Psoas muscle (tissue), 8 donors: Measurements from ENCODE around the gene PCDH9. TPM values are rescaled to one million over a fixed set of nuclear protein-coding genes. Genes with fewer than 3 reads are reported as not detected.

Source experiments
- ATAC-seq, 4 donors: fragments of 200-7000 bp; cut with Tn5 transposase; one replicate each; pipeline ENCODE4 v1.9.1; 2020; ENCODE audit warnings: moderate library complexity in 3 of 4, mild to moderate bottlenecking in 2 of 4
- DNase-seq, 2 donors: peaks; one replicate each; pipeline ENCODE4 v3.0.0-alpha.2; 2020
- H3K27ac ChIP-seq: fragments of 200-600 bp; one replicate; pipeline ENCODE4 v1.8.0; 2022
- H3K27me3 ChIP-seq, 3 donors: fragments of 200-600 bp in 1 of 3; one replicate each; pipeline versions ENCODE4 v1.6.1 to v1.8.0; 2013 to 2022; ENCODE audit warnings: low read length in 2 of 3, mild to moderate bottlenecking in 2 of 3, moderate library complexity in 1 of 3; ENCODE audit not compliant: insufficient read depth in 3 of 3
- H3K36me3 ChIP-seq, 2 donors: fragments of 200-600 bp in 1 of 2; one replicate each; pipeline versions ENCODE4 v1.6.1 to v1.8.0; 2013 to 2022; ENCODE audit warnings: low read depth in 1 of 2, mild to moderate bottlenecking in 1 of 2, moderate library complexity in 1 of 2; ENCODE audit not compliant: insufficient read depth in 1 of 2
- H3K4me1 ChIP-seq: fragments of 200-600 bp; one replicate; pipeline ENCODE4 v1.8.0; 2022
- H3K4me3 ChIP-seq: fragments of 200-600 bp; one replicate; pipeline ENCODE4 v1.8.0; 2022; ENCODE audit warnings: mild to moderate bottlenecking
- H3K9me3 ChIP-seq: fragments of 200-600 bp; one replicate; pipeline ENCODE4 v1.8.0; 2022
- WGBS, 3 donors: extraction: QIAGEN DNeasy Blood & Tissue Kit; methylation state at CpG; one replicate each; pipeline versions ENCODE4 v1.1.6 to v1.1.7; 2013; 5-methylcytosine and 5-hydroxymethylcytosine counted together
- intact Hi-C, 2 donors: fragments of 100-400 bp; cut with DNase I; formaldehyde crosslinking; loops; one replicate each; pipeline versions ENCODE4 v1.11.0 to v1.14.2; 2022
- polyA plus RNA-seq, 3 donors: library from polyadenylated mRNA; stranded (reverse); fragments of 200-250 nt; gene quantifications; one replicate each; pipeline ENCODE4 v1.2.3, GENCODE V29; 2013
- total RNA-seq, 4 donors: library from RNA; stranded (reverse); fragmentation: NEBNext Ultra II Directional in 2 of 4; extraction: Animal tissue kit (Norgen Biotek cat#: 25700) in 2 of 4; gene quantifications; one replicate each; pipeline versions ENCODE4 v1.2.1 to v1.2.4, GENCODE V29; 2021 to 2023
- TF ChIP-seq, protein P1 (sequence below): fragments of 200-600 bp; IDR thresholded peaks from one replicate; pipeline ENCODE4 v1.8.0; 2022; ENCODE audit warnings: antibody characterized with exemption
- donor health status: healthy with polysubstance abuse.
- donor health status: DM: no; HTN: no; CAD: no; lungs with moderate emphysema.
- donor health status: Bipolar disorder and iron deficiency.
- donor health status: healthy.
- donor health status: DM: yes; HTN: yes; CAD: no.
- donor health status: DM: no; HTN: no; CAD: no.
- donor health status: DM: no; HTN: no; CAD: no.
- donor health status: DM: yes; HTN: yes; CAD: no.

PCDH9 gene
- total and polyA plus RNA-seq, 7 donors = 0.27 to 4.9 (median 2.1) TPM

DNA sequence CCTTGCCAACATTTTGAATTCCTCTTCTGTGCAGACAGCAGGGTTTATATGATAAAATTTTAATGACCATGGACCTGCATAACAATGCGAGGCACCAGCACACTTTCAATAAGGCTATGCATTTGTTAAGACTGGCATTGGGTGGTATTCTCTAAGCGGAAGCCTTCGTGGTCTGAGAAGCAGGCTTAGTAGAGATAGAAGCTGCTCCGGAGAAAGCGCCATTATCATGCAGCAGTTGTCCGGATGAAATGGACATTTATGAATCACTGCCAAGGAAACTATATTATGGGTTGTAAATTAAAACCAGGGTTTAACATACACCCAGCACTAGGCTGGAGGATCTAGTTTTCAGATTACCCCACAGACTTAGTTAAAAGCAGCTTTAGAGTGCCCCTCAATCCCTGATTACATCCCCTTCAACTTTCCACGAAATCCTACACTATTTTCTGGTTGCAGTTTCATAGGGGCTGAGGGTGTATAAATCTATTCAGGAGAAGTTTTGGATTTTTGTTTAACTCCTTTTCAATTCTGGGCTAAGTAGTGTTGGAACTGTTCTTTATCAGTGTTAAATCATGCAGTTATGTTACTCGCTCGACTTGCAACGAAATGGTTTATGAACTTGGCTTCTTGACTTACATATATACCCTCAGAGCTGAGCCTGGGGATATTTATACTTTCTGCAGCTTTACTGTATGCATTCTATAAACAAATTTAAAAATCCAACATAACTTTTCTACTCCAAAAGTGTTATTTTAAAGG, 193.3 kb downstream of the PCDH9 start:
- TF ChIP-seq, protein P1, sequence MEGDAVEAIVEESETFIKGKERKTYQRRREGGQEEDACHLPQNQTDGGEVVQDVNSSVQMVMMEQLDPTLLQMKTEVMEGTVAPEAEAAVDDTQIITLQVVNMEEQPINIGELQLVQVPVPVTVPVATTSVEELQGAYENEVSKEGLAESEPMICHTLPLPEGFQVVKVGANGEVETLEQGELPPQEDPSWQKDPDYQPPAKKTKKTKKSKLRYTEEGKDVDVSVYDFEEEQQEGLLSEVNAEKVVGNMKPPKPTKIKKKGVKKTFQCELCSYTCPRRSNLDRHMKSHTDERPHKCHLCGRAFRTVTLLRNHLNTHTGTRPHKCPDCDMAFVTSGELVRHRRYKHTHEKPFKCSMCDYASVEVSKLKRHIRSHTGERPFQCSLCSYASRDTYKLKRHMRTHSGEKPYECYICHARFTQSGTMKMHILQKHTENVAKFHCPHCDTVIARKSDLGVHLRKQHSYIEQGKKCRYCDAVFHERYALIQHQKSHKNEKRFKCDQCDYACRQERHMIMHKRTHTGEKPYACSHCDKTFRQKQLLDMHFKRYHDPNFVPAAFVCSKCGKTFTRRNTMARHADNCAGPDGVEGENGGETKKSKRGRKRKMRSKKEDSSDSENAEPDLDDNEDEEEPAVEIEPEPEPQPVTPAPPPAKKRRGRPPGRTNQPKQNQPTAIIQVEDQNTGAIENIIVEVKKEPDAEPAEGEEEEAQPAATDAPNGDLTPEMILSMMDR = no peak
- ATAC-seq (no peak), DNase-seq (no peak)
- H3K4me1 ChIP-seq = no peaks in the 10 kb centered on the region
- H3K27me3 ChIP-seq = no peaks in the 10 kb centered on the region
- intact Hi-C loops = no loop called here
- no peak overlapping the region for H3K4me3 ChIP-seq
- WGBS, 3 donors = 47 to 53% (median 47%) methylated on average over 10 of the region's 10 CpGs
- H3K27ac ChIP-seq = no peak overlapping the region
- no peaks in the 10 kb centered on the region for H3K36me3 ChIP-seq
- H3K9me3 ChIP-seq = no peaks in the 10 kb centered on the region

DNA sequence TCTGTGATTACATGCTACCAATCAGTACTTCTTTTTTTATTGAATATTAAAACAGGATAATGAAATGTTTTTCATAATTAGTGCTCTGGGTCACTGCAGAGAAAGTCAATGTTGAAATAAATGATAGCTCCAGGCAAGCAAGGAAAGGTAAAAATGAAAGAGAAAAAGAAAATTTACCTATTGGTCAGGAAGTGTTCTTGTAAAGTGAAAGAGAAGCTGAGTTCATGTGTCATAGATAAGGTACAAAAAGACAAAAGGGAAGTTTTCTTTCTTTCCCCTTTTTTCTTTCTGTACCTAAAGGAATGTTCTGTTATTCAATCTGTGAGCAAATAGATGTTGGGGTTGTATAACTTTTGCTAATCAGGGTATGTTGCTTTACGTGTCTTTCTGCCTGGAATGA, 197.0 kb downstream of the PCDH9 start:
- no peak overlapping the region for H3K27ac ChIP-seq
- H3K27me3 ChIP-seq = no peaks in the 10 kb centered on the region
- H3K9me3 ChIP-seq = no peaks in the 10 kb centered on the region
- ATAC-seq (no peak), DNase-seq (no peak)
- no peaks in the 10 kb centered on the region for H3K4me1 ChIP-seq
- WGBS, 3 donors = 82 to 86% (median 86%) methylated on average over 1 of the region's 1 CpG
- H3K4me3 ChIP-seq = no peak overlapping the region
- intact Hi-C loops = no loop called here
- TF ChIP-seq, protein P1 = no peak
- H3K36me3 ChIP-seq = no peaks in the 10 kb centered on the region

DNA sequence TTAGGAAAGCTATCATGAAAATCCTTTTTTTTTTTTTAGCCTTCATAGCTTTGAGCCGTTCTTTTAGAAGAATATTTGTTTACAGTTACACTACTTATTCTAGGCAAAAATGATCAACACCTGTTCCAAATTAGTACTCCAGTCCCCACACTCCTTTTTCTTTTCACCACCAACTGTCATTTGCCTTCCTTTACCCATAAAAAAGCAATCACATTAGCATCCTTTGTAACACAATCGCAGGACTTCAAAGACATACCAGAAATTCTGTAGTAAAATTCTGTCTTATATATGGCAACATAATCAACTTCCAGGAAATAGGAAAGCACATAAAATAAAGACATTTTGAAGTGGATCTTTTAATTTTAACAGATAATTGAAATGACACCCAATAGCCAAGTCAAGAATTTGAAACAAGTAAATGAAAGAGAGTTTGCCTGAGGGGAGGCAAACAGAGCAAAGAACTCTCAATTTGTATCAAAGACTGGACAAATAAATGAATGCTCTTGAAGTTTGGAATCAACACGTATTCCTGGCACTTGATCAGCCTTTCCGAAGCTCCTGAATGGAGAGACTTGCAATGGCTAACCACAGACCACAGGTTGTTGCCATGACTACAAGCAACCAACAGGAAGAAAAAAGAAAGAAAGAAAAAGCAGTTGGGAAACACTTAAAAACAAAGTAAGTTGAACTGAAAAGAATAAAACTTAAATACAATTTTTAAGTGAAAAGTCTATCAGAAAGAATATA, 206.8 kb downstream of the PCDH9 start:
- DNase-seq = no peak
- Histone ChIP-seq H3K36me3 (no peaks in the 10 kb centered on the region), H3K4me1 (no peaks in the 10 kb centered on the region), H3K9me3 (no peaks in the 10 kb centered on the region), H3K27ac (no peak overlapping the region), H3K27me3 (no peaks in the 10 kb centered on the region), H3K4me3 (no peak overlapping the region)
- 16 to 22% (median 18%) methylated on average over 4 of the region's 4 CpGs for WGBS, 3 donors
- intact Hi-C loops = no loop called here
- TF ChIP-seq, protein P1 = no peak
- no peak for ATAC-seq

GRCh38 chr13:67018775-67019174, 211.4 kb downstream of the PCDH9 start:
- no peak overlapping the region for H3K4me3 ChIP-seq
- no peaks in the 10 kb centered on the region for H3K4me1 ChIP-seq
- TF ChIP-seq, protein P1 = no peak
- H3K27me3 ChIP-seq = no peaks in the 10 kb centered on the region
- H3K9me3 ChIP-seq = no peaks in the 10 kb centered on the region
- no peak for DNase-seq
- H3K27ac ChIP-seq = no peak overlapping the region
- intact Hi-C loops = no loop called here
- no peak for ATAC-seq
- H3K36me3 ChIP-seq = no peaks in the 10 kb centered on the region
- WGBS, 3 donors = 89 to 95% (median 90%) methylated on average over 3 of the region's 3 CpGs
